CD4-positive, alpha-beta T cell treated with Interleukin-1 beta for 1 hour (primary cell): ENCODE data around the gene PLPP4.

ENCODE experiments used
- DNase-seq, 2 donors: peaks; one replicate each; pipeline ENCODE4 v3.0.0-alpha.2; 2020 to 2022

PLPP4 gene

GRCh38 chr10:120580918-120581895 is 124.2 kb downstream of the PLPP4 start:
- DNase-seq: no peak

- DNase-seq: no peak
Observed at GRCh38 chr10:120582753-120583152, 125.7 kb downstream of the PLPP4 start.

- DNase-seq: no peak
Observed at GRCh38 chr10:120583424-120584108, 126.5 kb downstream of the PLPP4 start.

- DNase-seq: no peak
Observed at GRCh38 chr10:120584786-120585185, 127.8 kb downstream of the PLPP4 start.

- DNase-seq: no peak
Observed at GRCh38 chr10:120586471-120586872, 129.4 kb downstream of the PLPP4 start.

- DNase-seq: no peak
Observed at GRCh38 chr10:120587061-120587460, 130.0 kb downstream of the PLPP4 start.

- DNase-seq: no peak
Observed at GRCh38 chr10:120588311-120588710, 131.3 kb downstream of the PLPP4 start.

GRCh38 chr10:120593693-120594092 is 136.7 kb downstream of the PLPP4 start:
- DNase-seq: no peak

- DNase-seq: no peak
Observed at GRCh38 chr10:120597902-120598301, 140.9 kb downstream of the PLPP4 start.

- DNase-seq: no peak
Observed at GRCh38 chr10:120598386-120598785, 141.4 kb downstream of the PLPP4 start.

GRCh38 chr10:120599200-120599724 is 142.2 kb downstream of the PLPP4 start:
- no peak for DNase-seq

- peak in 1 of 2 donors; percentile 14 for DNase-seq
Observed at GRCh38 chr10:120600871-120601649, 144.0 kb downstream of the PLPP4 start.

- DNase-seq: no peak
Observed at GRCh38 chr10:120601999-120602398, 145.0 kb downstream of the PLPP4 start.

- no peak for DNase-seq
Observed at GRCh38 chr10:120605410-120605809, 148.4 kb downstream of the PLPP4 start.

GRCh38 chr10:120606051-120606764 is 149.2 kb downstream of the PLPP4 start:
- no peak for DNase-seq

- DNase-seq: no peak
Observed at GRCh38 chr10:120607016-120607709, 150.1 kb downstream of the PLPP4 start.

- no peak for DNase-seq
Observed at GRCh38 chr10:120607710-120608703, 151.0 kb downstream of the PLPP4 start.

GRCh38 chr10:120609006-120609405 is 152.0 kb downstream of the PLPP4 start:
- no peak for DNase-seq

- DNase-seq: no peak
Observed at GRCh38 chr10:120610791-120611190, 153.8 kb downstream of the PLPP4 start.

GRCh38 chr10:120612756-120613155 is 155.7 kb downstream of the PLPP4 start:
- no peak for DNase-seq
